Right lobe of liver (tissue), 6 donors: ENCODE measurements around the gene RGS4. TPM values are rescaled to one million over a fixed set of nuclear protein-coding genes. Genes with fewer than 3 reads are reported as not detected.

Experiments
- ATAC-seq, 4 donors: fragments of 200-7000 bp; cut with Tn5 transposase; one replicate each; pipeline ENCODE4 v1.9.1; 2020; ENCODE audit warnings: mild to moderate bottlenecking in 4 of 4, moderate library complexity in 4 of 4
- DNase-seq, 3 donors: peaks; one replicate each; pipeline ENCODE4 v3.0.0-alpha.2; 2020
- H3K27ac ChIP-seq, 3 donors: fragments of 200-600 bp; one replicate each; pipeline ENCODE4 v1.8.0; 2022
- H3K27me3 ChIP-seq, 2 donors: fragments of 200-600 bp; one replicate each; pipeline ENCODE4 v1.8.0; 2022
- H3K36me3 ChIP-seq, 4 donors: fragments of 200-600 bp; sonication (generic) in 1 of 4; one replicate each; pipeline versions ENCODE4 v1.5.1 to v1.8.0; 2017 to 2022; ENCODE audit warnings: control low read depth in 1 of 4
- H3K4me1 ChIP-seq, 4 donors: fragments of 200-600 bp; sonication (generic) in 1 of 4; one replicate each; pipeline versions ENCODE4 v1.5.1 to v1.8.0; 2017 to 2022; ENCODE audit warnings: control low read depth in 1 of 4
- H3K4me3 ChIP-seq, 3 donors: fragments of 200-600 bp; one replicate each; pipeline ENCODE4 v1.8.0; 2022
- H3K9me3 ChIP-seq, 4 donors: fragments of 200-600 bp; sonication (generic) in 1 of 4; one replicate each; pipeline versions ENCODE4 v1.5.1 to v1.8.0; 2017 to 2022; ENCODE audit warnings: control low read depth in 1 of 4
- POLR2A ChIP-seq: fragments of 450-650 bp; IDR thresholded peaks from one replicate; pipeline ENCODE4 v1.6.1; 2017; ENCODE audit warnings: antibody characterized with exemption, mild to moderate bottlenecking
- WGBS: methylation state at CpG from one replicate; pipeline ENCODE4 v1.1.6; 2018; ENCODE audit warnings: low coverage, low lambda C conversion rate; ENCODE audit not compliant: insufficient coverage; ENCODE audit errors: missing lambda C conversion rate; 5-methylcytosine and 5-hydroxymethylcytosine counted together
- intact Hi-C, 2 donors: fragments of 100-400 bp; cut with DNase I; formaldehyde crosslinking; loops; one replicate each; pipeline versions ENCODE4 v1.11.2 to v1.14.1; 2022
- total RNA-seq, 6 experiments: library from RNA; depleted of rRNA in 2 of 6; stranded (reverse); fragments of >200 nt in 2 of 6; fragmentation: NEBNext Ultra II Directional in 3 of 6; extraction: Animal tissue kit (Norgen Biotek cat#: 25700) in 3 of 6; gene quantifications; one replicate each; pipeline versions ENCODE4 v1.1.0 to v1.2.4, GENCODE V29; 2016 to 2023
- TF ChIP-seq, protein P1 (sequence below), 4 donors: fragments of 200-600 bp in 3 of 4; fragments of 450-650 bp in 1 of 4; IDR thresholded peaks; one replicate each; pipeline versions ENCODE4 v1.5.1 to v1.8.0; 2016 to 2022; ENCODE audit warnings: antibody characterized with exemption in 4 of 4, mild to moderate bottlenecking in 2 of 4
- donor health status: DM: no; HTN: yes; CAD: no.
- donor health status: DM: no; HTN: no; CAD: no.
- donor health status: DM: no; HTN: no; CAD: no.
- donor health status: DM: no; HTN: yes; CAD: no.
- donor health status: DM: no; HTN: yes; CAD: no.

Gene RGS4
- total RNA-seq, 6 experiments from 2014 or later: 0.67 to 5.1 (median 2.4) TPM

DNA sequence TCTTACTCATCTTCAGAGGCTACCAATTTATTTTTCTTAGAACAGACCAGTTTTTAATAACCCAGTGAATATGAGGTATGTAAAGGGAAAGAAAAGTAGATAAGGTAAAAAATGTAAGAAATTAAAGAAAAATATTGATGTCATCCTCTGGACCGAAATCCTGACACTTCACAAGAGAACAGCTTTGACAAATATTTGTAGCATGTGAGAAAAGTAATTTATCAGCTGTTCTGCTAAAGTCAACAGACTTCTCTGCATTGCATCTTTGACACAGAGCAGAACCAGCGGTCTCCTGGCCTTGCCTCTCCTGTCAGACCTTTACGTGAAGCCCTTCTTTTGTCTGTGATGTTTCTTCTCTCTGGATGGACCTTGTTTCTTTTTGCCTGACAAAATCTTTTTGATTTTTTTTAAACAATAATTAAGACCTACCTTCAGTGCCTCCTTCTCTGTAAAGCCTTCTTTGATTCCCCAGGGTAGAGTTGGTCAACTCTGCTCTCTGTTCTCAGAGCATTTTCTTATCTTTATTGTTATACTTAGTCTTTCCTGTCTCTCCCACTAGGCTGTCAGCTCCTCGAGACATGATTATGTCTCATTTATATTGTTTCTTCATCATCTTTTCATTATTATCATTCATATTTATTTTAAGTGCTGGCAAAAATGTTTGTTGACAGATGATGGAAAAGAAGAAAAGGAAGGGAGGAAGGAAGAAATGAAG is 35.4 kb downstream of the RGS4 start:
- no peak overlapping the region for H3K4me3 ChIP-seq
- ATAC-seq (no peak), DNase-seq (no peak)

DNA sequence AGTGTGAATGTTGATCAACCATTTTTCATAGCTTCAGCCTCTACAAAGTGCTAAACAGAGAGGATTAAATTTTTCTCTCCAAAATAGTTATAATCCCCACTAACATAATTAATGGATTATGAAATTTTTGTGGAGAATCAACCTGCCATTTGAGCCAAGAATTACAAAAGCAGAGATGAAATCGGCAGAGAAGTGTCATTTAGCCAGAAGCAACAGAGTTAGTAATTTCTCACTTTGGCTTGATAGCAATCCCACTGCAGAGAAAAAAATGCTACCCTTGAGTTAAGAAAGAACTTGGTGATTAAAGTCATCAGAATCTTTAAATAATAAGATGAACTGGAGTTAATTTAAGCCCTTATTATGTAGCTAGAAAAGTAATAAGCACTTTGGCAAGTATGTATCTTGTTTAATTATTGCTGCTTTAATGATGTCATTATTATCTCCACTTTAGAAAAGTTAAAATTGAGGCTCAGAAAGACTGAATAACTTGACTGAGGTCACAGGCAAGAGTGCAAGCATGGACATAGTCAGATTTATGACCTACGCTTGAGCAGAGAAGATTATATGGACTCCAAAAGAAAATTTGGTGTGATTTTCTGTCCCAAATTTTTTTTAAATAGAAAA is 37.3 kb downstream of the RGS4 start:
- WGBS: 52% methylated on average over 2 of the region's 2 CpGs
- H3K4me1 ChIP-seq: no peaks in the 10 kb centered on the region
- intact Hi-C loops: no loop called here
- H3K9me3 ChIP-seq: no peaks in the 10 kb centered on the region
- DNase-seq (no peak), ATAC-seq (no peak)
- H3K27ac ChIP-seq: no peak overlapping the region
- TF ChIP-seq, protein P1, sequence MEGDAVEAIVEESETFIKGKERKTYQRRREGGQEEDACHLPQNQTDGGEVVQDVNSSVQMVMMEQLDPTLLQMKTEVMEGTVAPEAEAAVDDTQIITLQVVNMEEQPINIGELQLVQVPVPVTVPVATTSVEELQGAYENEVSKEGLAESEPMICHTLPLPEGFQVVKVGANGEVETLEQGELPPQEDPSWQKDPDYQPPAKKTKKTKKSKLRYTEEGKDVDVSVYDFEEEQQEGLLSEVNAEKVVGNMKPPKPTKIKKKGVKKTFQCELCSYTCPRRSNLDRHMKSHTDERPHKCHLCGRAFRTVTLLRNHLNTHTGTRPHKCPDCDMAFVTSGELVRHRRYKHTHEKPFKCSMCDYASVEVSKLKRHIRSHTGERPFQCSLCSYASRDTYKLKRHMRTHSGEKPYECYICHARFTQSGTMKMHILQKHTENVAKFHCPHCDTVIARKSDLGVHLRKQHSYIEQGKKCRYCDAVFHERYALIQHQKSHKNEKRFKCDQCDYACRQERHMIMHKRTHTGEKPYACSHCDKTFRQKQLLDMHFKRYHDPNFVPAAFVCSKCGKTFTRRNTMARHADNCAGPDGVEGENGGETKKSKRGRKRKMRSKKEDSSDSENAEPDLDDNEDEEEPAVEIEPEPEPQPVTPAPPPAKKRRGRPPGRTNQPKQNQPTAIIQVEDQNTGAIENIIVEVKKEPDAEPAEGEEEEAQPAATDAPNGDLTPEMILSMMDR (IDR thresholded peaks at IDR 0.05): no peak
- TF ChIP-seq POLR2A: no peak
- H3K27me3 ChIP-seq: no peaks in the 10 kb centered on the region
- no peak overlapping the region for H3K4me3 ChIP-seq
- H3K36me3 ChIP-seq: no peaks in the 10 kb centered on the region

More for the DNA sequence above, 35.4 kb downstream of the RGS4 start:
- intact Hi-C loops: no loop called here
- no peak overlapping the region for H3K27ac ChIP-seq
- 32% methylated on average over 4 of the region's 4 CpGs for WGBS
- no peaks in the 10 kb centered on the region for H3K27me3 ChIP-seq
- H3K4me1 ChIP-seq: no peaks in the 10 kb centered on the region
- no peak for TF ChIP-seq POLR2A
- TF ChIP-seq, protein P1 (IDR thresholded peaks at IDR 0.05): no peak
- no peaks in the 10 kb centered on the region for H3K36me3 ChIP-seq
- H3K9me3 ChIP-seq: no peaks in the 10 kb centered on the region

DNA sequence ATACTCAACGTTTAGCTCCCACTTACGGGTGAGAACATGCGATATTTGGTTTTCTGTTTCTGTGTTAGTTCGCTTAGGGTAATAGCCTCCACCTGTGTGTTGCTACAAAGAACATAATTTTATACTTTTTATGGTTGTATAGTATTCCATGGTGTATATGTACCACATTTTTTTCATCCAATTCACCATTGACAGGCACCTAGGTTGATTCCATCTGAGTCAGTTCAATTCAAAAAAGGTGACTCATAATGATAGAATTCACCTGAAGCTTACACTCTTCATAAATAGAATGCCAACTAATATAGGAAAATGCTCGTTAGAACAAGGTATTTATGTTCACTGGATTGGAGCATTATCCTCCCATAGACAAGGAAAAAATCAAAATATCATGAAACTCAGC is 38.5 kb downstream of the RGS4 start:
- Histone ChIP-seq H3K4me3 (no peak overlapping the region), H3K27me3 (no peaks in the 10 kb centered on the region), H3K36me3 (no peaks in the 10 kb centered on the region), H3K27ac (no peak overlapping the region), H3K9me3 (no peaks in the 10 kb centered on the region), H3K4me1 (no peaks in the 10 kb centered on the region)
- 74% methylated on average over 5 of the region's 5 CpGs for WGBS
- no peak for TF ChIP-seq POLR2A
- TF ChIP-seq, protein P1 (IDR thresholded peaks at IDR 0.05): no peak
- ATAC-seq: no peak
- no peak for DNase-seq
- intact Hi-C loops: no loop called here

DNA sequence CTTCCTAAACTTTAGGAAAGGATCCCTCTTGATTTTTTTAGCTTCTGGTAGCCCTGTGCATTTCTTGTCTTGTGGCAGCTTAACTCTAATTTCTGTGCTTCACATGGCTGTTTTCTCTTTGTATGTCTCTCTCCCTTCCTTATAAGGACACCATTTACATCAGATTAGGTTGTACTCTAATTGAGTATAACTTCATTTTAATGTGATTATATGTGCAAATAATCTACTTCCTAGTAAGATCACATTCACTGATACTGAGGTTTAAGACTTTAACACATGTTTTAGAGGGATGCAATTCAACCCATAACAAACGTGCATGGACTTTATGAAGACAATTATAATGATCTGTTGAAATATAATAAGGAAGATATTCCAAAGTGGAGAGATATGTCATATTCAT is 46.7 kb downstream of the RGS4 start:
- Histone ChIP-seq H3K4me3 (no peak overlapping the region), H3K27ac (no peak overlapping the region), H3K4me1 (no peaks in the 10 kb centered on the region), H3K27me3 (peaks cover 0 to 4% of the 10 kb centered on the region in 2 donors), H3K9me3 (no peaks in the 10 kb centered on the region), H3K36me3 (no peaks in the 10 kb centered on the region)
- no peak for DNase-seq
- intact Hi-C loops: no loop called here
- no peak for TF ChIP-seq POLR2A
- TF ChIP-seq, protein P1 (IDR thresholded peaks at IDR 0.05): no peak
- 37% methylated on average over 1 of the region's 1 CpG for WGBS
- no peak for ATAC-seq
